Pons (tissue), 1 donor: Measurements from ENCODE around the gene TPPP.
"Not testable (repeated sequence)": the region's sequence is repeated elsewhere in the genome, so short reads cannot be mapped to it uniquely, and the experiment has no call there.

Source experiments
- DNase-seq: peaks from one replicate; pipeline ENCODE4 v3.0.0-alpha.2; 2016; ENCODE audit warnings: low spot score

The TPPP gene

DNA sequence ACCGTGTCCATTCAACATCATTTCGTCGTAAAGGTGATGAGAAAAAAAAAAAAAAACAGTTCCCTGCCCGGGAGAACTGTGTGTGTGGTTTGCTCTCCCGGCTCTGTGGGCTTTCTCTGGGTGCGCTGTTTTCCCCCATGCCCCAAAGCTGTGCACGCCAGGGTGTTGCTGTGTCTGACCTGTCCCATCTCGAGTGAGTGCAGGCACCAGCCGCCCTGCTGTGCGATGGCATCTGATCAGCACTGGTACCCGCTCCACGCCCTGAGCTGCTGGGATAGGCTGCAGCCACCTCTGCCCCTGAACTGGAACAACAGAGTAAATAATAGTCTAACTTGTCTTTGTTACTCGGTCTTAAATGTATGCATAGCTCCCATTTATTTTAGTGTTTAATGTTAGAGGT lies 47.7 kb downstream of the TPPP start:
- DNase-seq, result no peak

DNA sequence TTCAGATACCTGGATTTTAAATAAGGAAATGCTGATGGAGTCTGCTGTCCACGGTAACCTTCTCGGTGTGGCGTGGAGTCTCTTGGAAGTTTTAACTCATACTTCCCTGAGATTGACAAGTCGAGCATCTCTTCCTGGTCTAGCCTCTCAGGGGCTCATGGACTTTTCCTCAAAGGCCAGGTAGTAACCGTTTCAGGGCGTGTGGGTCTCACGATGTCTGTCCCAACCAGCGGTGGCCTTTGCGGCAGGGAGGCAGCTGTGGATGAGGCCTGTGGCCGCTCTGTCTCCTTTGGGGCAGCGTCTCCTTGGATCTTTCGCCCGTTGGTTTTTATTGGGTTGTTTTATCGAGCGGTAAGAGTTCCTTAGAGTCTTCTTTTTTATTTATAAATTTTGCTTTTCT lies 48.2 kb downstream of the TPPP start:
- DNase-seq, result no peak

DNA sequence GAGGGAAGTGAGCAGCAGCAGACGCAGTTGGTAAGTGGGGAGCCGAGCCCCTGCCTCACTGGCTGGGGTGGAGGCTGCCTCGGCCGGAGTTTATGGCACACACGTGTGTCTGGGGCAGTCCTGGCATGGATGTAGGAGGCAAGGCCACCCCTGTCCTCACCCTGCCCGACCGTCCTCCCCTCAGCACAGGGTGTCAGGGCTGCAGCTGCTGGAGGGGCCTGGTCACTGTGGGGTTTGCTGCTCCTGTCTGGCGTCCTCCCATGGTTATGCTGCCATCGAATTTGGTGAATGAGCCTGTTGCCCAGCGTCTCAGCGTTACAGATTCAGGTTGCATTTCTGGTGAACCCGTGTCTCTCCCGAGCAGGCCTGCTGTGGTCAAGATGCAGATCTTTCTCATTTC lies 48.6 kb downstream of the TPPP start:
- no peak for DNase-seq

DNA sequence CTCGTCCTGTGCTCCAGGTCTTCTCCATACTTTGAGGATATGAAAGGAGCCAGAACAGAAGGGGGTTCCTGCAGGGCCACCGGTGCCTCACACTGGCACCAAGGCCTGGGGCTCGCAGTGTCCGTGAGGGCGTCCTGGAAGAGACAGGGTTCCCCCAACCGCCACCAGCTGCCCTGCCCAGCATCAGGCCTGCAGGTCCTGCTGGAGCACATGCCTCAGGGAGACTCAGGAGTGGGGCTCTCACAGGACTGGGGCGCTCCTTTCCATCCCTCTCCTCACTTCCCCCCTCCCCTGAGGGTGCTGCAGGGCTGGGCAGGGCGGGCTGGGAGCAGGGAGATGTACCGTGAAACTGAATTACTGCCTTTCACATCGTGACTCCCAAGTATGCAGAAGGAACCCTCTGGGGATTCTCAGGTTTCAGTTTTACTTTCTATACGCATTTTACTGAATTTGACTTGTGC lies 49.3 kb downstream of the TPPP start:
- no peak for DNase-seq

DNA sequence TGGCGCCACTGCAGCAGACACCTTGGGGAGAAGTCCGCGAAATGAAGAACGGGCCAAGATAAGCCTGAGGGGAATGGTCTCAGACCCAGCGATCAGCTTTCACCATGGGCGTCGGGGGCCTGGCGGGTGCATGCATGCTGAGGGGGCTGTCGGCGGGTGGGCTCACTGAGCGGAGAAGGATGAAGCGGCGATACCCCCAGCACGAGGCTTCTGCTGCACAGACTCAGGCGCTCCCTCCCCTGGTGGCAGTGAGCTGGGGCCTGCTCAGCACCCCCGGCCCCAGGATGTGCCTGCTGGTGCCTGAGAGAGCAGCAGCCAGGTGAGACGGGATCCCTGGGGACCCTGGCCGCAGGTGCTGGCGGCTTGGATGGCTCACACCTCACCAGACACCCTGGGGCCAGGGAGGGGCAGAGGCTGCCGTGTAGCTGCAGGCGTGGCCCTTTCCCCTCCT lies 49.8 kb downstream of the TPPP start:
- DNase-seq, result no peak

DNA sequence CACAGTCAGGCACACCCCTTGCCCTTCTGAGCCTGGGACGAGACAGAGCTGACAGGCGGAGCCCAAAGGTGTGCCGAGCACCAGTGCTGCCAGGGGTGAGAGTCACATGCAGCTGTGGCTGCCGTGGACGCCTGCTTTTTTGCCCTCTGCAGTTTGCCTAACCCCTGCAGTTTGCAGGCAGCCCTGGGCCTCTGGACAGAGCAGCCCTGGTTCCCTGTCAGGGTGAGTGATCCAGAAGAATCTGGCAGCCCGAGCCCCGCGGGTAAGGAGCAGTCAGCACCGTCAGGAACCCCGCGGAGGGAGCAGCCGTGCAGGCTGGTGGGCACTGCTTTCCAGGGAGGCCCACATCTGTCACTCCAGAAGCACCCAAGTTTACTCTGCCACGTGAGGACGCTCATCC lies 50.7 kb downstream of the TPPP start:
- no peak for DNase-seq

DNA sequence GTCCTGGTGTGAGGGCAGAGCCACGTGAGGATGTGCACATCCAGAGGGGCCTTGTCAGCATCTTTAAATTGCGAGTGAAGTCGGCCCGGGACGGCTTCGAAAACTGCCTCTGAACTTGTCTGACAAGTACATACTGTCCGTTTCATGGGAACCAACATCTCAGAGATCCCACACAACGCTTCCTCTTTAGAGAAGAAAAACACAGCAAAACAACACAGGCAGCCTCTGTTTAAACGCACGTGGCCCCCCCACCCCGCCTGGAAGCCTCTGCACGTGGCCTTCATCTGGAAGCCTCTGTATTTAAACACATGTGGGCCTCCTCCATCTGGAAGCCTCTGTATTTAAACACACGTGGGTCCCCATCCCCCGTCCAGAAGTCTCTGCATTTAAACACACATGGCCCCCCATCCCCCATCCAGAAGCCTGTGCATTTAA lies 51.8 kb downstream of the TPPP start:
- no peak for DNase-seq

DNA sequence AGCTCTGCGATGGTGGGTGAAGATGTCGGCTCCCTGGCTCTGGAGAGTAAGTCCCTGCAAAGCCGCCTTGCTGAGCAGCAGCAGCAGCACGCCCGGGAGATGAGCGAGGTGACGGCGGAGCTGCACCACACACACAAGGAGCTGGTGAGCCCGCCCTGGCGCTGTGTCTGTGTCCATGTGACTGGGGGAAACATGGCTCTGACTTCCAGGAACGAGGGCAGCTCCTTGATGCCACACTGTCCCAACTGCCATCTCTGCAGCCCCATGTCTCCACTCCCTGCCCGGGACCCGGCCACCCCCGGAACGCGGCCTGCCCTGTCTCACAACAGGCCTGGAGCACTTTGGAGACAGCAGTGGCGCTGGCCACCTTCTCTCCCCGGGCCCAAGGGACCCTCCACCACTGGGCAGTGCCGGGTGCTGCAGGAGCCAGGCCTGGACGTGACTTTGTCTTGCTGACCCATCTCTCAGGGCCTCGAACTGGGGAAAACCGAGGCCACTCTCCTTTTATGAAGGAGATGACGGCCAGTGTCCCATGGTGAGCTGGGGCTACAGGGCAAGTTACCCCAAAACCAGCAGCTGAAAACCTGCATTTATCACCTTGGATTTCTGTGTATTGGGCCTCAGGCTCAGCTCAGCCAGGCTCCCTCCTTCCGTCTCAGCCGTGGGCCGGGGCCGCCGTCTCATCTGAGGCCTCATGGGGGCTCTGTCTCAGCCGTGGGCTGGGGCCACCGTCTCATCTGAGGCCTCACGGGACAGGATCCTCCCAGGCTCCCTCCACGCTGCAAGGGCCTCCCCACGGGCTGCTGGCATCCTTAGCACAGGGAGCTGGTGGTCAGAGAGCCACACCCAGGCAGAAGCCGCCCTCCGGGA lies 52.5 kb downstream of the TPPP start:
- DNase-seq, result no peak

DNA sequence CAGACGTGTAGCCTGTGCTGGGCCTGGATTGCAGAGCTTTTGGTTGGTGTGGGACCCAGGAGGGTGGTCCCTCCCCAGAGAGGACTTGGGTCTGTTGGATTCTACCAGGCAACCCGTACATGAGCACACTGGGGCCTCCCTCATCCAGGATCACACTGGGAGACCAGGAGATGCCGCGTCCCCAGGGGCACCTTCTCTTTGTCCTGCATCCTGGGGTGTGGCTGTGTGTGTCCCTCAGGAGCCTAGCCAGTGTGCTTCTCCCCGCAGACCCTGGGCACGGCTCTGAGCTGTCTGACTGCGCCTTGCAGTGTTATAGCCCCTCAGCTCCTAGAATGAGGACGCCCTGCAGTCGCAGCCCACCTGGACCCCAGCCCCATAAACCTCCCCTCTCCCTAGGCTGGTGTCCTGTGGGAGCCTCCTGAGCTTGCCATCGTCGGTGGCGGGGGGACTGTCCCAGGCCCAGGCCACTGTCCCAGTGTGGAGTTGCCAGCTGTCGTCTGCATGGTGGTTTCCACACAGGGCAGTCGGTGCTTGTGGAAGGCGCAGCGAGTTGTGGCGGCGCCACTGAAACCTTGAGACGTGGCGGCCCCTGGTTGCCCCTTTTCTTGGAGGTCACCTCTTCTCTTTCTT lies 53.5 kb downstream of the TPPP start:
- DNase-seq, result no peak

DNA sequence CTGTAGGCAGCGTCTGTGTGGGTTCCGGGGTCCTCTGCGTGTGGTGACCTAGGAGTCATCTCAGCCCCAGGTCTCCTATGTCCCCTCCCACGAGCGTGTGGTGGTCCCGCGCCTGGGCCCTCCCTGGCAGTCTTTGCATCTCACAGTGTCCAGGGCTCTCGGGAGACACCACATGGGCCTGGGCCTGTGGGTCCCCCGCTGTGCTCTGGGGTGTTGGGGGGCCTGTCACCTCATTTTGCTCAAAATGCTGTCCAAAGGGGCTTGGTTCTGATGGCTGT lies 54.0 kb downstream of the TPPP start:
- no peak for DNase-seq

DNA sequence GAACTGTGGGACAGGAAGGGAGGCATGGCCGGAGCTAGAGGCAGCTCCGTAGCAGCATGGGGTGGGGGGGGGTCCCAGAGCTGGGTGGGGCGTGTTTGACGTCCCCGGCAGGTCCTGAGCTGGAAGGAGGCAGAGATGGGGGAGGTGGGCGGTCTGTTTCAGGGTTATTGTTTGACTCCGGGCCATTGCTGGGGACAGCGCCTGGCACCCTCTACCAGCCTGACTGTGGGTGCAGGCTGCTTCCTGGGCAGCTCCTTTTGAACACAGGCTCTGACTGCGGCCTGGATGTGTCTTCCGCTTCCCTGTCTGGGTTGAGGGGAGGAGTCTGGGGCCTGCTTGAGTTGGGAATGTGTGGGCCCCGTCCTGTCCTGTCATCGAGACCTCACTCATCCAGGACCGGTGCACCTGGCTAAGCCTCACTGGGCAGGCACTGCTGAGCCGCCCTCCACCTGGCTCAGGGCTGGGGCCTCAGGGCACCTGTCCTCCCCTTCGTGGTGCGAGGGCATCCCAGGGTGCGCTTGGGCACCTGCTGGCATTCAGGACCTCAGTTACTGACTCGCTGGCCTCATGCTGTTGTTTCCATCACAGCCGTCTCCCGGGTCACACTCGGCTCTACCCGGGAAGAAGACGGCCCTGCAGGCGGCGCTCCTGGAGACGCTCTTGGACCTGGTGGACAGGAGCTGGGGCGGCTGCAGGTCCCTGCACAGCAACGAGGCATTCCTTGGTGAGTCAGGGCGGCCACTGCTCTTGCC lies 54.5 kb downstream of the TPPP start:
- no peak for DNase-seq

DNA sequence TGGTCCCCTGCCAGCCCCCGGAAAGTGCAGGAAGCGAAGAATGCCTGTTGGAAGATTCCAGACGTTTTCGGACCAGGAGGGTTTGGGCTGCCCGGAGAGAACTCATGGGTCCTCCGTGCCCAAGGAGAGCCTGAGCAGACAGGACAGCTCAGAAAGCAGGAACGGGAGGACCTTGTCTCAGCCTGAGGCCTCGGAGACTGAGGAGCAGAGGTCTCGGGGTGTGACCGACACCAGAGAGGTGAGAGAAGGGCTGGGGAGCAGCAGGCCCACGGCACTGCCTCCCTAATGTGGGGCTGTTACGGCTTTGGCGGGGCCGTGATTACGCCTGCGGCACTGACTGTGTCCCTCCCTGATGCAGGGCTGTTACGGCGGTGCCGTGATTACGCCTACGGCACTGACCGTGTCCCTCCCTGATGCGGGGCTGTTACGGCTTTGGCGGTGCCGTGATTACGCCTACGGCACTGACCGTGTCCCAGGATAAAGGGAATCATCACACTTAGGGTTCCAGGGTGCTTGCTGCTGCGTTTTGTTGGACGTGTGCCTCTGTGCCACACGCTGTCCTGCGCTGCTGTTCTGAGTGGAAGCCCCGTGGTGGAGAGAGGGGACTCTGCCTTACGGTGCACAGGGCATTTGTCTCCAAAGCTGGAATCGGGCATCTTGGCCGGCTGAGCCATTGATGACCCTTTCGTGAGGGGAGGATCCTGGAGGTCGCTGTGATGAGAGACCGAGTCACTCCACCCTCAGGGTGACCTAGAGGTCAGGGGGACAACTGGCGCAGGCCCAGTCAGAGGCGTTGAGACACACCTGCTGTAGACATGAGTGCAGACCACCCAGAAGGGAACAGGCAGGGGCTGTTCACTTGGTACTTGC lies 55.3 kb downstream of the TPPP start:
- DNase-seq, result no peak

DNA sequence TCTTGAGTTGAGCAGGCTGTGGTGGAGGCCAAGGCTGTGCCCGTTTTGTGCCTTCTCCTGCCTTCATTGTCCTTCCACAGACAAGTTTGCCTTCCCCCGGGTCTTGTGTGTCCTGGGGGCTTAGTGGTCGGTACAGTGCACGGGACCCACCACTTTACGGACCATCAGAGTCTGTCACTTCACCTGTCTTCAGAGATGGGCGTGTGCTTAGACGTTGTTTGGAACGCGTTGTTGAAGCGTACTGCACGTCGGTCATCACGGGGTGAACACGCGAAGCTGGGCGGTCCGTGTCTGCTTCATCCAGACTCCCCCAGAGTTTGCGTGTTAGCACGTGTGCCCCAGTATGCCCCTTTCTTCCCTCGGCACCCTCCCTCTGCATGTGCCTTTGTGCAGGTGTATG lies 56.2 kb downstream of the TPPP start:
- no peak for DNase-seq

DNA sequence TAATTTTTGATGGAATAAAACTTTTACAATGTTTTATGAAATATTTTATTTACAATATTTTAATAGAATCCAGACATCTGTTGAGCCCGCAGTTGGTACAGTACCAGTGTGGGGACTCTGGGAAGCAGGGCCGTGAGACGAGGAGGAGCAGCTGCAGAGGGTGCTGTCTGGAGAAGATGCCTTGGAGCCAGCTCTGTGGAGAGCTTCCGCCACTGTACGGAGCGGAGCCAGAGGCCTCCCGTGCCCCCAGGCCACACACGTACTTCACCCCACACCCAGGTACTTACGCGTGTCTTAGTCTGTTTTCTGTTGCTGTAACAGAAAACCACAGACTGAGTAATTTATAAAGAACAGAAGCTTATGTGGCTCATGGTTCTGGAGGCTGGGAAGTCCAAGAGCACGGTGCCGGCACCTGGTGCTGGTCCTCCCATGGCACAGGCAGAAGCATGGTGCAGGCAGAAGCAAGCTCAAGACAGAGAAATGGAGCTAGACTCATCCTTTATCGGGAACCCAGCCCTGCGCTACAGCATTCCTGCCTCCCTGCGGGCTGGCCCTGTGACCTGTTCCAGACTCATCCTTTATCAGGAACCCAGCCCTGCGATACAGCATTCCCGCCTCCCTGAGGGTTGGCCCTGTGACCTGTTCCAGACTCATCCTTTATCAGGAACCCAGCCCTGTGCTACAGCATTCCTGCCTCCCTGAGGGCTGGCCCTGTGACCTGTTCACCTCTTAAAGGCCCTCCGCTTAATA lies 57.7 kb downstream of the TPPP start:
- DNase-seq, result no peak

DNA sequence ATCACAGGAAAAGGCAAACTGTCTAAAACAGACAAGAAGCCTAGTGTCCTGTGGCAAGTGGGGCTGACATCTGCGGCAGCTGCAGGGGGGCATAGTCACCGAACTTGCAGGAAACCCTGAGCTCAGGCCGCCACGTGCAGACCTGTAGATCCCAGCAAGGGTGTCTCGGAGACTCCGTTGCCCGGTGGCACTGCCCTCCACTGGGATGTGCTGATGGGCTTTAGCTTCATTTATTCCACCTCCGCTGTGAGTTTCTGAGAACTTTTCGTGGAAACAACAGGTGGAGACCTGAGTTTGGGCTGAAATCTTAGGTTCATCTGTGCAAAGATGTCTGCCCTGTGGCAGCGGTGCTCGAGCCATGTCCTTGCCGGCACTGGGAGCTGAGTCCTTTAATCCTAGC lies 59.0 kb downstream of the TPPP start:
- DNase-seq, result no peak

DNA sequence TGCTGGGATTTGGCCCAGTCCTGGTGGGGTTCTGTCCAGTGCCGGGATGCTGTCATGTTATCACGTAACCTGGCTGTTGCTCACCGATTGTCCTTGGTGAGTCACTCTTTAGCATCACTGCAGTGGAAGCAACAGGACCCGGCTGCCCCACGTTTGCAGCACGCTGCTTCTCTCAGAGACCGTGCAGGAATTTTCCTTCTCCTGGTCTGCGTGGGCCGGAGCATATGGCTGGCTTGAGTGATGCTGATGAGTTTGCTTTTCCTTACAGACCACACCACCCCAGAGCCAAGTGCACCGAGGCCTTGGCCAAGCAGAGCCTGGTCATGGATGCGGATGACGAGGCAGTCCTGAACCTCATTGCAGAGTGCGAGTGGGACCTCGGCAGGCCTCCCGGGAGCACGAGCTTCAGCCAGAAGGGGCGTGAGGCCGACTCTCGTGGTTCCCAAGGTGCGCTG lies 59.6 kb downstream of the TPPP start:
- no peak for DNase-seq

DNA sequence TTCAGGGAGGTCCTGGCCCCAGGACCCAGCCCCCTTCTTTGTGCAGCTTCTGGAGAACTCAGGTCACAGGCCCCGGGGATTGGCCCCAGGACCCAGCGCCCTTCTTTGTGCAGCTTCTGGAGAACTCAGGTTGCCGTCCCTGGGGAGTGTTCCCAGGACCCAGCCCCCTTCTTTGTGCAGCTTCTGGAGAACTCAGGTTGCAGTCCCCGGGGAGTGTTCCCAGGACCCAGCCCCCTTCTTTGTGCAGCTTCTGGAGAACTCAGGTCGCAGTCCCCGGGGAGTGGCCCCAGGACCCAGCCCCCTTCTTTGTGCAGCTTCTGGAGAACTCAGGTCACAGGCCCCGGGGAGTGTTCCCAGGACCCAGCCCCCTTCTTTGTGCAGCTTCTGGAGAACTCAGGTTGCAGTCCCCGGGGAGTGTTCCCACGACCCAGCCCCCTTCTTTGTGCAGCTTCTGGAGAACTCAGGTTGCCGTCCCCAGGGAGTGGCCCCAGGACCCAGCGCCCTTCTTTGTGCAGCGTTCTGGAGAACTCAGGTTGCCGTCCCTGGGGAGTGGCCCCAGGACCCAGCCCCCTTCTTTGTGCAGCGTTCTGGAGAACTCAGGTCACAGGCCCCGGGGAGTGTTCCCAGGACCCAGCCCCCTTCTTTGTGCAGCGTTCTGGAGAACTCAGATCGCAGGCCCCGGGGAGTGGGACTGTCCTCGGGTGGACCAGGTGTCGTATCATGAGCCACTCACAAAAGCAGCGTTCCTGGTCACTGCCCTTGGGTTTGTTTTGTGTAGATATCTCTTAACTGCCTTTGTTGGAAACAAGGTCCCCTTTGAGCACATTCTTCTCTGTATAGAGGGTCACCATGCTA lies 64.6 kb downstream of the TPPP start:
- not testable (repeated sequence) for DNase-seq

DNA sequence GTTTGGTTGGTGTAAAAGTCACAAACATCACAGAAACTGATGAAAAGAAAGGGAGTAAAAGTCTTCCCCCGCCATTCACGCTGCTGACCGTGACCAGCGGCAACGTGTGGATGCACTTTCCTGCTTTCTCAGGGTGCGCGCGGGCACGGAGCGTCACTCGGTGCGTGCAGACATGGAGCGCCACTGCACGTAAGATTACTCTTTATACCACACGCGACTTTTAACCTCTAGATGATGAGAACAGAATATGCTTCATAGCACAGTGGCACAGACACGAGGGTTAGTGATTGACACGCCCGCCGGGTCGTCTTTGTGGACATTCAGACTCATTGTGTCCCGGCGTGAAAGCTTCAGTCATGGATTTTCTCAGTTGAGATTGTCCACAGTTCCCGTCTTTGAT lies 65.3 kb downstream of the TPPP start:
- DNase-seq, result no peak

DNA sequence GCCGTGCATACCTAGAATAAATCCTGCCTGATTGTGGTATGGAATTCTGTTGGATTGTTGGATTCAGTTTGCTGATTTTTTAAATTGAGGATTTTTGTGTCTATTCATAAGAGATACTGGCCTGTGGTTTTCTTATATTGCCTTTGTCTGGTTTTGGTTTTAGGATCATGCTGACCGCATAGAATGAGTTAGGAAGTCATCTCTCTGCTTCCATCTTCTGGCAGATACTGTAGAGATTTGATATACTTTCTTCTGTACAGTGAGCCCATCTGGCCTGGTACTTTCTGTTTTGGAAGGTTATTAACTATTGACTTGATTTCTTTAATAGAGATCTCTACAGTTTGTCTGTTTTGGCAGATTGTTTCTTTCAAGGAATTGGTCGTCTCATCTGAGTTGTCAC lies 66.3 kb downstream of the TPPP start:
- DNase-seq, result no peak

DNA sequence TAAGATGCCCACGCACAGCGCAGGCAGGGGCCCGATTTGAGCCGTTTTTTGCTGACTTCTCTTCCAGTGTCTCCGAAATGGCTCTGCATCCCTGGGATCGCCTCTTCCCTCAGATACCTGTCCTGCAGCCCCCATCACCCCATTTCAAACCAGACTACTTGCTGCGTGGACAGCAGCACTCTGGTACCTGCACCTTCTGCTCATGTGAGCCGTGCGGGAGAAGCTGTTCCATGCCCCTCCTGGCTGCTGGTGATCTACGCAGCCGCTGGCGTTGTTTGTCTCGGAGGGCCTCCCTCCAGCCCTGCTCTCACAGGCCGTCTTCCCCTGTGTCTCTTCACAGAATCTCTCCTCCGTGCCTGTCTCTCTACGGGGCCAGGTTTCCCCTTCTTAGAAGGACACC lies 67.6 kb downstream of the TPPP start:
- no peak for DNase-seq

DNA sequence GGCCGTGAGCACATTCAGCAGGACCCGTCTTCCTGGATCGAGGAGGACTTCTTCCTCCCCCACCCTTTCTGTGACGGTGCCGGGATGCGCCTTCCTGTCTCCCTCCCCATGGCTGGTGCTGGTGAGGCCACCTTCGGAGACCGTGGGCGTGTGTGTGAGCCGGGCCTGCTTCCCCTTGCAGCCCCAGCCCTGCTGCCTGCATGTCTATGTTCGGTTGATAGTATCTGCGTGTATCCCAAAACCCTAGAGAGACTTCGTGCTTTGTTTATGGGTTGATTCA lies 68.3 kb downstream of the TPPP start:
- no peak for DNase-seq
